Upper lobe of left lung (tissue), 6 donors: ENCODE data around the gene SERPINH1. TPM values are rescaled to one million over a fixed set of nuclear protein-coding genes. Genes with fewer than 3 reads are reported as not detected.

Experiments used
- ATAC-seq, 2 donors: fragments of 200-7000 bp; cut with Tn5 transposase; one replicate each; pipeline ENCODE4 v1.9.1; 2022; ENCODE audit warnings: mild to moderate bottlenecking in 2 of 2, moderate library complexity in 2 of 2; ENCODE audit not compliant: low FRiP score in 2 of 2
- DNase-seq, 2 donors: peaks; one replicate each; pipeline ENCODE4 v3.0.0-alpha.2; 2019 to 2020
- H3K27ac ChIP-seq, 4 donors: fragments of 200-600 bp; sonication (generic); one replicate each; pipeline ENCODE4 v1.5.1; 2016 to 2019
- H3K27me3 ChIP-seq, 4 donors: fragments of 200-600 bp; sonication (generic); one replicate each; pipeline ENCODE4 v1.5.1; 2017 to 2019
- H3K36me3 ChIP-seq, 4 donors: fragments of 200-600 bp; sonication (generic); one replicate each; pipeline ENCODE4 v1.5.1; 2016 to 2019
- H3K4me1 ChIP-seq, 4 donors: fragments of 200-600 bp; sonication (generic); one replicate each; pipeline ENCODE4 v1.5.1; 2018 to 2019
- H3K4me3 ChIP-seq, 4 donors: fragments of 200-600 bp; sonication (generic); one replicate each; pipeline ENCODE4 v1.5.1; 2017 to 2019; ENCODE audit warnings: mild to moderate bottlenecking in 2 of 4, moderate library complexity in 1 of 4
- H3K9me3 ChIP-seq, 4 donors: fragments of 200-600 bp; sonication (generic); one replicate each; pipeline ENCODE4 v1.5.1; 2018 to 2019
- CTCF ChIP-seq, 6 experiments: fragments of 450-650 bp in 4 of 6; fragments of 200-600 bp in 2 of 6; sonication (generic) in 2 of 6; IDR thresholded peaks; one replicate each; pipeline ENCODE4 v1.5.1; 2016 to 2019; ENCODE audit warnings: antibody characterized with exemption in 6 of 6
- EP300 ChIP-seq, 4 donors: sonication (generic); formaldehyde crosslinking; IDR thresholded peaks; one replicate each; pipeline ENCODE4 v1.5.1; 2017; ENCODE audit warnings: antibody characterized with exemption in 4 of 4, control low read depth in 2 of 4
- POLR2A ChIP-seq, 4 donors: fragments of 450-650 bp; IDR thresholded peaks; one replicate each; pipeline ENCODE4 v1.5.1; 2016 to 2017; ENCODE audit warnings: antibody characterized with exemption in 4 of 4, mild to moderate bottlenecking in 2 of 4
- POLR2AphosphoS5 ChIP-seq, 2 donors: sonication (generic); formaldehyde crosslinking; IDR thresholded peaks; one replicate each; pipeline ENCODE4 v1.5.1; 2017; ENCODE audit warnings: antibody characterized with exemption in 2 of 2
- WGBS, 2 donors: methylation state at CpG; one replicate each; pipeline ENCODE4 v1.1.5; 2017 to 2018; 5-methylcytosine and 5-hydroxymethylcytosine counted together
- total RNA-seq, 6 donors: library from RNA; depleted of rRNA in 4 of 6; stranded (reverse); fragments of >200 nt in 4 of 6; gene quantifications; one replicate each; pipeline versions ENCODE4 v1.1.0 to v1.2.1, GENCODE V29; 2016 to 2021
- donor health status: DM: no; HTN: no; CAD: no; lungs with moderate emphysema.
- donor health status: DM: no; HTN: yes; CAD: no; lungs with severe emphysema.

The SERPINH1 gene
- total RNA-seq, 6 donors from 2014 or later: 95.9 to 266 (median 145) TPM

- no peak for ATAC-seq
- H3K9me3 ChIP-seq: no peaks in the 10 kb centered on the region
- no peaks in the 10 kb centered on the region for H3K27me3 ChIP-seq
- H3K4me1 ChIP-seq: peaks cover 12 to 27% (median 16%) of the 10 kb centered on the region in 4 donors
- no peak for DNase-seq
- no peaks in the 10 kb centered on the region for H3K36me3 ChIP-seq
- WGBS, 2 donors: 60% methylated on average over 3 of the region's 3 CpGs
- H3K4me3 ChIP-seq: no peak overlapping the region
- no peak for TF ChIP-seq POLR2A (IDR thresholded peaks at IDR 0.05)
- TF ChIP-seq POLR2AphosphoS5 (IDR thresholded peaks at IDR 0.05): no peak
- no peak for TF ChIP-seq EP300 (IDR thresholded peaks at IDR 0.05)
- TF ChIP-seq CTCF (IDR thresholded peaks at IDR 0.05): no peak
- no peak overlapping the region for H3K27ac ChIP-seq
Measured at GRCh38 chr11:75530577-75530976, 31.5 kb upstream of the SERPINH1 start.

GRCh38 chr11:75531325-75531724, 30.7 kb upstream of the SERPINH1 start:
- DNase-seq: no peak
- ATAC-seq: no peak
- H3K27me3 ChIP-seq: no peaks in the 10 kb centered on the region
- no peaks in the 10 kb centered on the region for H3K36me3 ChIP-seq
- TF ChIP-seq EP300 (IDR thresholded peaks at IDR 0.05) (no peak), CTCF (IDR thresholded peaks at IDR 0.05) (no peak)
- H3K9me3 ChIP-seq: no peaks in the 10 kb centered on the region
- peaks cover 11 to 23% (median 12%) of the 10 kb centered on the region in 4 donors for H3K4me1 ChIP-seq
- WGBS, 2 donors: 72 to 82% methylated on average over 4 of the region's 4 CpGs
- H3K27ac ChIP-seq: no peak overlapping the region
- H3K4me3 ChIP-seq: no peak overlapping the region

DNA sequence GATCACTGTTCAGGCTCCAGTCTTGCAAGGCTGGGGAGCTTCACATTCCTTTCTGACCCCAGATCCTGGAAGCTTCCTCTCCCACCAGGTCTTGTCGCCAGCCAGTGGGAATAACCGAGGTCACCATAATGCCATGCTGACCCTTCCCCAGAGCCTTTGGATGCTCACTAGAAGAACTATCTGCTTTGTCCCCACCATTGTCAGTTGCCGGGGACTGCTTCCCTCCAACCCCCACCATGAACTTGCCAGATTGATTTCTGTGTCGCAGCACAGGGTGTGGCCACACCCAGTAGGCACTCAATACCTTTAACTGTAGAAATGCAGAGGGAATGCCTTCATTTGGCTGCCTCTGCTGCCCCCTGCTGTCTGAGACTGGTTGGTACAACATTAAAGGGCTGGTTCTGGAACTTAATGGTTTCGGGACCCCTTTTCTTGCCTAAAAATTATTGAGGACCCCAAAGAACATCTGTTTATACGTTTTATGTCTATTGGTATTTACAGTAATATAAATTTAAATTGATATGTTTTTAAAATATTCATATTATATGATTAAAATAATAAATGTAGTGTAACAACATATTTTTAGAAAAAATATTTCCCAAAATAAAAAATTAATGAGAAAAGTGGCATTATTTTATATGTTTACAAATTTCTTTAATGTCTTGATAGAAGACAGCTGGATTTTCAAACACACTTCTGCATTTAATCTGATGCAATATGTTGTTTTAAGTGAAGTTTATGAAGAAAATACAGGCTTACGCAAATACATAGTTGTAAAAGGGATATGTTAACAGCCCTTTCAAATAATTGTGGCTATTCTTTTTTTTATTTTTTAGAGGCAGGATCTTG, 29.6 kb upstream of the SERPINH1 start:
- Histone ChIP-seq H3K36me3 (no peaks in the 10 kb centered on the region), H3K9me3 (no peaks in the 10 kb centered on the region), H3K27ac (no peak overlapping the region), H3K4me3 (no peak overlapping the region), H3K4me1 (peaks cover 8 to 25% (median 9%) of the 10 kb centered on the region in 4 donors), H3K27me3 (no peaks in the 10 kb centered on the region)
- ATAC-seq: peak; percentile 71 to 88
- WGBS, 2 donors: 41% methylated on average over 7 of the region's 7 CpGs
- peak in 1 of 2 donors; percentile 81 for DNase-seq
- TF ChIP-seq POLR2A (IDR thresholded peaks at IDR 0.05) (no peak), CTCF (IDR thresholded peaks at IDR 0.05) (peak; percentile 78 to 87 (median 81))

DNA sequence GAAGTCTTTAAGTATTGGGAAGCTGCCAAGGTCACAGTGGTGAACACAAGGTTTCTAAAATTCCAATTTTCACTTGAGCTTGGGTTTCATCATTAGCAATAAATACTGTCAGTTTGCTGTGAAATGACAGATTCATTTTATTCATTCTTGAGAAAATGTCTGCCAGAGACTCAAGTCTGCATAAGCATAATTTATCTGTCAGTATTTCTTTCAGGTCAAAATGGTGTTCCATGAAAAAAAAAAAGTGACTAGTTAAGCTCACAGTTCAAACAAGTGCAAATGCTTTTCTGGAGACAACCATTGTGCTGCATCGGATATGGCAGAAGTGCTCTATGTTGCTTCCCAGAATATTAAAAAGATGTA, 28.2 kb upstream of the SERPINH1 start:
- no peak for TF ChIP-seq EP300 (IDR thresholded peaks at IDR 0.05)
- TF ChIP-seq POLR2AphosphoS5 (IDR thresholded peaks at IDR 0.05): no peak
- no peak for TF ChIP-seq CTCF (IDR thresholded peaks at IDR 0.05)
- TF ChIP-seq POLR2A (IDR thresholded peaks at IDR 0.05): no peak
- Histone ChIP-seq H3K27ac (no peak overlapping the region), H3K4me3 (no peak overlapping the region), H3K4me1 (peaks cover 8 to 28% (median 9%) of the 10 kb centered on the region in 4 donors), H3K36me3 (no peaks in the 10 kb centered on the region), H3K27me3 (no peaks in the 10 kb centered on the region), H3K9me3 (no peaks in the 10 kb centered on the region)
- WGBS, 2 donors: 64 to 72% methylated on average over 1 of the region's 1 CpG
- no peak for ATAC-seq
- DNase-seq: no peak
